Measurements from ENCODE around the gene SEPTIN3.
"Not testable (repeated sequence)": the region's sequence is repeated elsewhere in the genome, so short reads cannot be mapped to it uniquely, and the experiment has no call there.

SEPTIN3 gene

GRCh38 chr22:41948928-41949296 is 20.3 kb upstream of the SEPTIN3 start:
- not testable (repeated sequence) for H2AFZ ChIP-seq (ENCODE audit: low read depth, low read length); H3K9me3 ChIP-seq (ENCODE audit: low read length); H3K27me3 ChIP-seq (ENCODE audit: insufficient read depth, low read length); H3K4me3 ChIP-seq (ENCODE audit: low read length)
- Histone ChIP-seq H3K36me3 (ENCODE audit: insufficient read depth, low read length) (peaks cover 10% of the 10 kb centered on the region), H3K4me1 (ENCODE audit: insufficient read depth, low read length) (peaks cover 41% of the 10 kb centered on the region)

GRCh38 chr22:41949297-41949965 is 19.8 kb upstream of the SEPTIN3 start:
- Histone ChIP-seq H3K4me3 (ENCODE audit: low read length) (no peak overlapping the region), H3K36me3 (ENCODE audit: insufficient read depth, low read length) (peaks cover 6% of the 10 kb centered on the region), H3K27me3 (ENCODE audit: insufficient read depth, low read length) (no peaks in the 10 kb centered on the region), H2AFZ (ENCODE audit: low read depth, low read length) (no peak overlapping the region), H3K4me1 (ENCODE audit: insufficient read depth, low read length) (peaks cover 41% of the 10 kb centered on the region), H3K9me3 (ENCODE audit: low read length) (no peaks in the 10 kb centered on the region)

DNA sequence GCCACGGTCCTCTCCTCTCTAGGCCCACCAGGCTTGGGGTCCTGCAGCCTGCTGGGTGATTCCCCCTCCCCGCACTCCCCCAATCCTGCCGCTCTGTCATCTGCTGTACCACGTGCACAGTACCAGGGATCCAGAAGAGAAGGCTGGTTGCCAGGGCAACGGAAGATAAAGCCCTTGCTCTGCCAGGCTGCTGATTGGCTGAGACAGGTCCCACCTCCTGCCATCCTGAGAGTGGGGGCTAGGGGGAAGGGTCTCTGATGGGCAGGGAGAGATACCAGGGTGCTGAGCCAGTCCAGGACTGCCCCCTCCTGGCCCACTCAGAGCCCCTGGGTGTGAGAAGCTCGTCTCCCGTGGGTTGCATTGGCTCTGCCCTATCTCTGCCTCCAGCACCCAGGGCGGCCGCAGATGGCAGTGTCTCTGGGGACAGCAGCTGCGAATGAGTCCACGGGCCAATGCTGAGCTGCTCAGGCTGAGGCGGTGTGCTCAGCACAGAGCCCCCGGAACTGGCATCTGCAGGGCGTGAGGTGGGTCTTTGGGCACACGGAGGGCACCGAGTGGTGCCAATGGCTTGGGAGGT is 17.3 kb upstream of the SEPTIN3 start, which contains the start of gene SMIM45:
Gene SMIM45 (plus strand): TSS at position 253 of the 577 bp plus-strand sequence.
- H3K9me3 ChIP-seq (ENCODE audit: low read length): no peaks in the 10 kb centered on the region
- no peak within 1 kb of the TSS for H2AFZ ChIP-seq (ENCODE audit: low read depth, low read length)
- no peak within 1 kb of the TSS for H3K4me3 ChIP-seq (ENCODE audit: low read length)
- H3K4me1 ChIP-seq (ENCODE audit: insufficient read depth, low read length): peaks cover 28% of the 10 kb centered on the region
- no peaks in the 10 kb centered on the region for H3K36me3 ChIP-seq (ENCODE audit: insufficient read depth, low read length)
- no peaks in the 10 kb centered on the region for H3K27me3 ChIP-seq (ENCODE audit: insufficient read depth, low read length)

- H3K4me1 ChIP-seq (ENCODE audit: insufficient read depth, low read length): peaks cover 26% of the 10 kb centered on the region
- H3K9me3 ChIP-seq (ENCODE audit: low read length): no peaks in the 10 kb centered on the region
- H3K27me3 ChIP-seq (ENCODE audit: insufficient read depth, low read length): no peaks in the 10 kb centered on the region
- H2AFZ ChIP-seq (ENCODE audit: low read depth, low read length): no peak overlapping the region
- H3K36me3 ChIP-seq (ENCODE audit: insufficient read depth, low read length): no peaks in the 10 kb centered on the region
- H3K4me3 ChIP-seq (ENCODE audit: low read length): no peak overlapping the region
Observed at GRCh38 chr22:41952713-41953112, 16.5 kb upstream of the SEPTIN3 start.

GRCh38 chr22:41957941-41958556 is 11.2 kb upstream of the SEPTIN3 start:
- H3K4me3 ChIP-seq (ENCODE audit: low read length): no peak overlapping the region
- no peaks in the 10 kb centered on the region for H3K36me3 ChIP-seq (ENCODE audit: insufficient read depth, low read length)
- peaks cover 10% of the 10 kb centered on the region for H3K4me1 ChIP-seq (ENCODE audit: insufficient read depth, low read length)
- H3K27me3 ChIP-seq (ENCODE audit: insufficient read depth, low read length): no peaks in the 10 kb centered on the region
- H3K9me3 ChIP-seq (ENCODE audit: low read length): no peaks in the 10 kb centered on the region
- H2AFZ ChIP-seq (ENCODE audit: low read depth, low read length): no peak overlapping the region

GRCh38 chr22:41963453-41964111 is 5.7 kb upstream of the SEPTIN3 start:
- H3K36me3 ChIP-seq (ENCODE audit: insufficient read depth, low read length): no peaks in the 10 kb centered on the region
- H3K4me1 ChIP-seq (ENCODE audit: insufficient read depth, low read length): peaks cover 25% of the 10 kb centered on the region
- H3K9me3 ChIP-seq (ENCODE audit: low read length): no peaks in the 10 kb centered on the region
- no peak overlapping the region for H2AFZ ChIP-seq (ENCODE audit: low read depth, low read length)
- H3K27me3 ChIP-seq (ENCODE audit: insufficient read depth, low read length): no peaks in the 10 kb centered on the region
- no peak overlapping the region for H3K4me3 ChIP-seq (ENCODE audit: low read length)

DNA sequence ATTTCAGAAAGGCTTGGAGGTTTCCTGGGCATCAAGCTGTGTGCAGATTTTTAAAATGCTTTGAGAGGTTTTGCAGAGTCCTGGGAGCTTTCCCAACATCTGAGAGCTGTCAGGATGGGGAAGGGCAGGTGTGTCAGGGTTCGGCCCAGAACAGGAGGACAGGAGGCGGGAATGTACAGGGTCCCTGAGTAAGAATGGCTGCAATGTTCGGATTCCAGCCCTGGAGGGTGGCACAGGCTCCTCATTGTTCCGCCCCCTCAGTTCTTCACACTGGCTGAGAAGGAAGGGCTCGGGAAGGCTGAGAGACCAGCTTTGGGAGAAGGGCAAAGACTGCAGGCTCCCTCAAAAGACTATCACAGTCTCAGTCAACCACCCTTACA is 5.1 kb upstream of the SEPTIN3 start:
- Histone ChIP-seq H3K4me1 (ENCODE audit: insufficient read depth, low read length) (peaks cover 25% of the 10 kb centered on the region), H3K36me3 (ENCODE audit: insufficient read depth, low read length) (no peaks in the 10 kb centered on the region), H3K9me3 (ENCODE audit: low read length) (no peaks in the 10 kb centered on the region), H3K27me3 (ENCODE audit: insufficient read depth, low read length) (no peaks in the 10 kb centered on the region), H3K4me3 (ENCODE audit: low read length) (no peak overlapping the region), H2AFZ (ENCODE audit: low read depth, low read length) (no peak overlapping the region)

DNA sequence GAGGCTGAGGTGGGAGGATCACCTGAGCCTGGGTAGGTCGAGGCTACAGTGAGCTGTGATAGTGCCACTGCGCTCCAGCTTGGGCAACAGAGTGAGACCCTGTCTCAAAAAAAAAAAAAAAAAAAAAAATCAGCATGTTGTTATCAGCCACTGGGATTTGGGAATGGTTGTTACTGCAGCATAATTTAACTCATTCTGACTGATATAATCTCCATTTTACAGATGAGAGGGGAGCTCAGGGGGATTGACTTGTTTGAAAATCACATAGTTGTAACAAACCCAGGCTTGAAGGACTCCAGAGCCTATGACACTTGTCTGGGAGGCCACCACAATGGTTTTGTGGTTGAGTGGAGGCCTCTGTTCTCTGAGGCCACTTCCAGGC is 3.0 kb upstream of the SEPTIN3 start:
- H3K27me3 ChIP-seq (ENCODE audit: insufficient read depth, low read length): no peaks in the 10 kb centered on the region
- H3K9me3 ChIP-seq (ENCODE audit: low read length): no peaks in the 10 kb centered on the region
- H3K36me3 ChIP-seq (ENCODE audit: insufficient read depth, low read length): no peaks in the 10 kb centered on the region
- H3K4me1 ChIP-seq (ENCODE audit: insufficient read depth, low read length): peaks cover 17% of the 10 kb centered on the region
- no peak overlapping the region for H3K4me3 ChIP-seq (ENCODE audit: low read length)
- peak overlapping the region; percentile 29 for H2AFZ ChIP-seq (ENCODE audit: low read depth, low read length)

DNA sequence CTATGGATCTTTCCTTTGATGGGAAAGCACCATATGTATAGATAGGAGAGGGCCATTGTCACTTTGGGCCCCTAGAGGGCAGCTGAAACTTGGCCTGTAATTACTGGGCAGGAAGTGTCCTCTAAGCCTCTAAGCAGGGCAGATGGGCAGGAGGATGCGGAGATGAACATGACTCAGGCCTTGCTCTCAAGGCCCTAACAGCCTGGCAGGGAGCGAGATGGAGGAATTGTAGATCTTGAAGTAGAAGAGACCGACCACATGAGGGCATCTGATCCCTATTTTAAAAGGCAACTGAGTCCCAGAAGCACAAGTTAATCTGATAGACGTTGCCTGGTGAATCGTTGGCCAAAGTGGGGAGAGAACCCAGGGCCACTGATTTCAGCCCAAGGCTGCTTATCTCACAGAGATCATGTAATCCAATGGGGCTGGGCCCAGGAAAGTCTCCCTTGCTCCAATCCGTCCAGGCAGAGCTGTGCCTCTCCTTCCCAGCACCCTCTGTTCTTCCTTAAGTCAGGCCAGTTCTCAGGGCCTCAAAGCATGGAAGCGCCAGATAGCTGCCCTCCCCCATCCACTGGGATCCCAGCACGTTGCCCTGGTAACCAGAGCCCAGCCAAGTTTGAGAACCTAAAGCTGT is 2.5 kb upstream of the SEPTIN3 start:
- Histone ChIP-seq H3K27me3 (ENCODE audit: insufficient read depth, low read length) (no peaks in the 10 kb centered on the region), H2AFZ (ENCODE audit: low read depth, low read length) (peak overlapping the region; percentile 29), H3K36me3 (ENCODE audit: insufficient read depth, low read length) (no peaks in the 10 kb centered on the region), H3K4me3 (ENCODE audit: low read length) (no peak overlapping the region), H3K4me1 (ENCODE audit: insufficient read depth, low read length) (peaks cover 17% of the 10 kb centered on the region), H3K9me3 (ENCODE audit: low read length) (no peaks in the 10 kb centered on the region)

GRCh38 chr22:41968601-41969000 is 642 bp upstream of the SEPTIN3 start:
- Histone ChIP-seq H3K4me3 (ENCODE audit: low read length) (no peak overlapping the region), H3K9me3 (ENCODE audit: low read length) (no peaks in the 10 kb centered on the region), H3K36me3 (ENCODE audit: insufficient read depth, low read length) (no peaks in the 10 kb centered on the region), H3K27me3 (ENCODE audit: insufficient read depth, low read length) (no peaks in the 10 kb centered on the region), H3K4me1 (ENCODE audit: insufficient read depth, low read length) (peaks cover 14% of the 10 kb centered on the region), H2AFZ (ENCODE audit: low read depth, low read length) (no peak overlapping the region)

DNA sequence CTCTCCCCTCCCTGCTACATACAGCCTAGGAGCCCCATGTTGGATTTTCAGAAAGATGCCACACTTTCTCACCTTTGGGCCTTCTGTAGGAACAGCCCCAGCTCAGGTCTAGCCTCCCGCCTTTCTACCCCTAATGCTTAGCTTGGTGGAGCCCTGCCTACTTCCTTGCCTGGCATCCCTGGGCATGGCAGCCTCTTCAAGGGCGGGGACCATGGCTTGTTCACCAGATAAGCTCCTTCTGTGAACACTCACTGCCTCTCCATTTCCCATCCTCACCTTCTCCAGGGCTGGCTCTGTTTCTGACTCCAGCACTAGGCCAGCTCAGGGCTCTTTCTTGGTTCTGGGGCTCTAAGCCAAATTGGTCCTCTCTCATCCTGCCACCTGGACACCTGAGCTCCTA is 1.4 kb downstream of the SEPTIN3 start:
- H3K36me3 ChIP-seq (ENCODE audit: insufficient read depth, low read length): no peaks in the 10 kb centered on the region
- peaks cover 7% of the 10 kb centered on the region for H3K4me1 ChIP-seq (ENCODE audit: insufficient read depth, low read length)
- no peaks in the 10 kb centered on the region for H3K27me3 ChIP-seq (ENCODE audit: insufficient read depth, low read length)
- no peaks in the 10 kb centered on the region for H3K9me3 ChIP-seq (ENCODE audit: low read length)
- H3K4me3 ChIP-seq (ENCODE audit: low read length): no peak overlapping the region
- no peak overlapping the region for H2AFZ ChIP-seq (ENCODE audit: low read depth, low read length)

GRCh38 chr22:41971431-41971830 is 2.2 kb downstream of the SEPTIN3 start:
- Histone ChIP-seq H3K9me3 (ENCODE audit: low read length) (no peaks in the 10 kb centered on the region), H2AFZ (ENCODE audit: low read depth, low read length) (no peak overlapping the region), H3K4me3 (ENCODE audit: low read length) (no peak overlapping the region), H3K27me3 (ENCODE audit: insufficient read depth, low read length) (no peaks in the 10 kb centered on the region), H3K4me1 (ENCODE audit: insufficient read depth, low read length) (peaks cover 10% of the 10 kb centered on the region), H3K36me3 (ENCODE audit: insufficient read depth, low read length) (no peaks in the 10 kb centered on the region)

GRCh38 chr22:41974691-41975290 is 5.5 kb downstream of the SEPTIN3 start:
- Histone ChIP-seq H3K9me3 (ENCODE audit: low read length) (no peaks in the 10 kb centered on the region), H3K36me3 (ENCODE audit: insufficient read depth, low read length) (no peaks in the 10 kb centered on the region), H3K4me3 (ENCODE audit: low read length) (no peak overlapping the region), H2AFZ (ENCODE audit: low read depth, low read length) (no peak overlapping the region), H3K27me3 (ENCODE audit: insufficient read depth, low read length) (no peaks in the 10 kb centered on the region), H3K4me1 (ENCODE audit: insufficient read depth, low read length) (peaks cover 15% of the 10 kb centered on the region)

Data from neuron (in vitro differentiated cells).